ENCODE data around the gene EDNRA. TPM values are rescaled to one million over a fixed set of nuclear protein-coding genes. Genes with fewer than 3 reads are reported as not detected.

The EDNRA gene
- total and polyA plus RNA-seq, 2 of the 8 experiments (the other 6 are each of a cell fraction or from before 2014, with no cell fraction given): 1.7 to 3.3 TPM

- no peaks in the 10 kb centered on the region for H3K23me2 ChIP-seq (ENCODE audit: low read depth, low read length)
- TF ChIP-seq SRF (IDR thresholded peaks at IDR 0.05; ENCODE audit: low read depth, low read length) (no peak), YY1 (IDR thresholded peaks at IDR 0.05; ENCODE audit: low read depth, low read length) (no peak), KDM4A (IDR thresholded peaks at IDR 0.05; ENCODE audit: low read depth, low read length, severe bottlenecking) (no peak), EGR1 (IDR thresholded peaks at IDR 0.05; ENCODE audit: borderline replicate concordance, low read depth, low read length) (no peak), SIRT6 (IDR thresholded peaks at IDR 0.05; ENCODE audit: low read length) (no peak), KDM1A (IDR thresholded peaks at IDR 0.05; ENCODE audit: borderline replicate concordance, low read length) (no peak), MAFK (IDR thresholded peaks at IDR 0.05; ENCODE audit: low read depth, low read length) (no peak), SP1 (IDR thresholded peaks at IDR 0.05; ENCODE audit: low read depth, low read length) (no peak), SUZ12 (IDR thresholded peaks at IDR 0.05; ENCODE audit: low read length) (no peak), GTF2F1 (IDR thresholded peaks at IDR 0.05; ENCODE audit: borderline replicate concordance, low read depth, low read length) (no peak), RNF2 (IDR thresholded peaks at IDR 0.05; ENCODE audit: borderline replicate concordance, low read depth, low read length, missing control alignments, poor library complexity, severe bottlenecking) (no peak), HDAC6 (IDR thresholded peaks at IDR 0.05; ENCODE audit: low read depth, low read length) (no peak), PHF8 (conservative IDR thresholded peaks at IDR 0.05; ENCODE audit: low read depth, low read length) (no peak), TAF7 (optimal IDR thresholded peaks at IDR 0.05; ENCODE audit: borderline replicate concordance, low read depth, low read length) (no peak), EP300 (IDR thresholded peaks at IDR 0.05; ENCODE audit: borderline replicate concordance in 1 of 2, low read depth in 2 of 2, low read length in 2 of 2) (no peak)
These were observed 35.2 kb downstream of the EDNRA start for GRCh38 chr4:147516133-147516532.

More at GRCh38 chr4:147516133-147516532, 35.2 kb downstream of the EDNRA start:
- POLR2A ChIA-PET (ENCODE audit: partially characterized antibody): no interaction called here
- no peak overlapping the region for H2BK15ac ChIP-seq (ENCODE audit: low read length)
- no peak overlapping the region for H3K9ac ChIP-seq (replicated peaks in 1 of 4; ENCODE audit: extremely low read depth in 1 of 4, low read depth in 3 of 4, low read length in 3 of 4)
- no peak overlapping the region for H3K4ac ChIP-seq (replicated peaks; ENCODE audit: insufficient read length, low read depth, low read length)
- H4K91ac ChIP-seq (replicated peaks; ENCODE audit: insufficient read length, low read length): no peak overlapping the region
- H2AFZ ChIP-seq (ENCODE audit: low read length): no peak overlapping the region
- CTCF ChIA-PET (ENCODE audit: partially characterized antibody): interaction anchor here (0.8 to 4.1 kb wide), 8 partner anchors 9 to 350 kb away, joined by 3 to 22 read pairs (median 5); no protein-coding TSS in a partner anchor
- no peak for FAIRE-seq
- H3K23ac ChIP-seq (ENCODE audit: insufficient read length): no peak overlapping the region
- H2AK5ac ChIP-seq (ENCODE audit: low read depth, low read length): no peak overlapping the region
- no peak overlapping the region for H2BK20ac ChIP-seq (ENCODE audit: low read length)
- H2BK120ac ChIP-seq (replicated peaks; ENCODE audit: low read depth, low read length): no peak overlapping the region
- H3K18ac ChIP-seq (ENCODE audit: extremely low read depth, low read length): no peak overlapping the region
- H3K56ac ChIP-seq (replicated peaks; ENCODE audit: insufficient read length, low read depth, low read length): no peak overlapping the region
- no peaks in the 10 kb centered on the region for H3K79me1 ChIP-seq (ENCODE audit: low read depth, low read length)
- H2BK12ac ChIP-seq (ENCODE audit: low read depth, low read length): no peak overlapping the region
- no peaks in the 10 kb centered on the region for H3K9me3 ChIP-seq (ENCODE audit: insufficient read depth in 2 of 2, low read depth in 1 of 2, low read length in 1 of 2)
- no peaks in the 10 kb centered on the region for H3K79me2 ChIP-seq (ENCODE audit: control insufficient read depth in 1 of 2, insufficient read depth in 2 of 2, low read length in 2 of 2)
- H3K4me2 ChIP-seq (ENCODE audit: insufficient read depth in 1 of 2, low read depth in 2 of 2, low read length in 2 of 2): no peak overlapping the region
- H3K4me1 ChIP-seq (replicated peaks in 1 of 4; ENCODE audit: control insufficient read depth in 3 of 4, insufficient read depth in 4 of 4, low read length in 3 of 4): no peaks in the 10 kb centered on the region
- H4K8ac ChIP-seq (ENCODE audit: extremely low read depth, insufficient read depth, low read length): no peak overlapping the region
- H3K4me3 ChIP-seq (ENCODE audit: extremely low read depth in 1 of 4, insufficient read depth in 2 of 4, low read depth in 3 of 4, low read length in 4 of 4): no peak overlapping the region
- 88% methylated on average over 1 of the region's 1 CpG; no CpG with 5 or more reads in 1 of the 2 experiments for WGBS, 2 experiments (ENCODE audit: extremely low coverage in 1 of 2, insufficient coverage in 1 of 2, insufficient read length in 1 of 2, insufficient replicate concordance in 2 of 2, low coverage in 1 of 2, low lambda C conversion rate in 2 of 2, missing lambda C conversion rate in 1 of 2)
- H4K5ac ChIP-seq (ENCODE audit: insufficient read length, low read depth, low read length): no peak overlapping the region
- DNase-seq (ENCODE audit: low read depth in 1 of 2, low spot score in 2 of 2): no peak
- H4K20me1 ChIP-seq (replicated peaks in 1 of 2; ENCODE audit: control insufficient read depth in 1 of 2, insufficient read depth in 2 of 2, low read length in 2 of 2): no peaks in the 10 kb centered on the region
- no peaks in the 10 kb centered on the region for H3K27me3 ChIP-seq (replicated peaks in 1 of 4; ENCODE audit: control insufficient read depth in 3 of 4, extremely low read depth in 1 of 4, insufficient read depth in 3 of 4, low read length in 3 of 4)
- no peaks in the 10 kb centered on the region for H3K36me3 ChIP-seq (ENCODE audit: control insufficient read depth in 2 of 4, insufficient read depth in 4 of 4, low read length in 3 of 4)
- no peak overlapping the region for H3K14ac ChIP-seq (ENCODE audit: insufficient read length)
- H3K27ac ChIP-seq (ENCODE audit: low read depth, low read length): no peak overlapping the region
- no peak overlapping the region for H2BK5ac ChIP-seq (ENCODE audit: low read depth, low read length)

Data from H1 (cell line).